AG08396 (cell line): Measurements from ENCODE around the gene NFE2L2.
A peak's percentile ranks its signal among the peaks of the same experiment; 100 is the strongest.
"Not testable (repeated sequence)": the region's sequence is repeated elsewhere in the genome, so short reads cannot be mapped to it uniquely, and the experiment has no call there.

ENCODE experiments used
- DNase-seq: peaks from one replicate; pipeline ENCODE4 v3.0.0; 2012; ENCODE audit warnings: low spot score, mixed read lengths

Gene NFE2L2

GRCh38 chr2:177234267-177234666 lies 30.3 kb downstream of the NFE2L2 start:
- no peak for DNase-seq

GRCh38 chr2:177232098-177232704 lies 32.3 kb downstream of the NFE2L2 start:
- DNase-seq = no peak

GRCh38 chr2:177231270-177231669 lies 33.3 kb downstream of the NFE2L2 start:
- no peak for DNase-seq

GRCh38 chr2:177229442-177230242 lies 34.9 kb downstream of the NFE2L2 start:
- no peak for DNase-seq

GRCh38 chr2:177225965-177226360 lies 38.6 kb downstream of the NFE2L2 start:
- no peak for DNase-seq

- DNase-seq = not testable (repeated sequence)
Measured at GRCh38 chr2:177223436-177223835, 41.1 kb downstream of the NFE2L2 start.

GRCh38 chr2:177221970-177222369 lies 42.6 kb downstream of the NFE2L2 start:
- no peak for DNase-seq

GRCh38 chr2:177221534-177221933 lies 43.0 kb downstream of the NFE2L2 start:
- no peak for DNase-seq

- DNase-seq = not testable (repeated sequence)
Measured at GRCh38 chr2:177219787-177220186, 44.7 kb downstream of the NFE2L2 start.

GRCh38 chr2:177217247-177217843 lies 47.2 kb downstream of the NFE2L2 start:
- DNase-seq = no peak

- DNase-seq = peak; percentile 91
Measured at GRCh38 chr2:177212891-177213856, 51.4 kb downstream of the NFE2L2 start.

GRCh38 chr2:177212106-177212890 lies 52.2 kb downstream of the NFE2L2 start, which contains the start of gene HNRNPA3:
Gene HNRNPA3 (plus strand): TSS chr2:177212794. CDS start chr2:177212800, 6 bp downstream.
- DNase-seq = peak; percentile 99

GRCh38 chr2:177211576-177212105 lies 52.9 kb downstream of the NFE2L2 start:
- DNase-seq = no peak

GRCh38 chr2:177211169-177211568 lies 53.4 kb downstream of the NFE2L2 start:
- DNase-seq = no peak

- no peak for DNase-seq
Measured at GRCh38 chr2:177207101-177207500, 57.4 kb downstream of the NFE2L2 start.

GRCh38 chr2:177204417-177204816 lies 60.1 kb downstream of the NFE2L2 start:
- DNase-seq = no peak

- DNase-seq = no peak
Measured at GRCh38 chr2:177201919-177202346, 62.6 kb downstream of the NFE2L2 start.

- not testable (repeated sequence) for DNase-seq
Measured at GRCh38 chr2:177200419-177200818, 64.1 kb downstream of the NFE2L2 start.

GRCh38 chr2:177195194-177195593 lies 69.3 kb downstream of the NFE2L2 start:
- DNase-seq = no peak

GRCh38 chr2:177193240-177193639 lies 71.3 kb downstream of the NFE2L2 start:
- DNase-seq = no peak

- no peak for DNase-seq
Measured at GRCh38 chr2:177192788-177193187, 71.7 kb downstream of the NFE2L2 start.
